Neural cell (in vitro differentiated cells): ENCODE results near the gene GNAI2. TPM values are rescaled to one million over a fixed set of nuclear protein-coding genes. Genes with fewer than 3 reads are reported as not detected.

Source experiments
- H2AFZ ChIP-seq: fragments of 200-600, 300-800 bp; sonication (generic), shearing (Covaris generic); 2 replicates; pipeline ENCODE4 v1.6.0; 2014; ENCODE audit warnings: low read depth, mild to moderate bottlenecking, antibody characterized with exemption, low read length, moderate library complexity
- H3F3A ChIP-seq: fragments of 200-600 bp; shearing (Covaris generic); 2 replicates; pipeline ENCODE4 v1.6.1; 2016; ENCODE audit warnings: mild to moderate bottlenecking, moderate library complexity, mixed read lengths, antibody characterized with exemption, low read length; ENCODE audit not compliant: insufficient read depth, poor library complexity, severe bottlenecking
- H3K27ac ChIP-seq: fragments of 200-600, 300-800 bp; sonication (generic), shearing (Covaris generic); 2 replicates; pipeline ENCODE4 v1.5.1; 2014; ENCODE audit warnings: mild to moderate bottlenecking, low read length, moderate library complexity
- H3K27me3 ChIP-seq: fragments of 300-800, 200-600 bp; sonication (generic), shearing (Covaris generic); 2 replicates; pipeline ENCODE4 v1.6.0; 2014; ENCODE audit warnings: mild to moderate bottlenecking, low read depth, low read length, moderate library complexity; ENCODE audit not compliant: insufficient read depth
- H3K36me3 ChIP-seq: fragments of 300-800, 200-600 bp; sonication (generic), shearing (Covaris generic); 2 replicates; pipeline ENCODE4 v1.5.1; 2014; ENCODE audit warnings: mild to moderate bottlenecking, antibody characterized with exemption, low read length, moderate library complexity; ENCODE audit not compliant: insufficient read depth
- H3K4me2 ChIP-seq: fragments of 300-800, 200-600 bp; sonication (generic), shearing (Covaris generic); 2 replicates; pipeline ENCODE4 v1.6.0; 2014; ENCODE audit warnings: mild to moderate bottlenecking, low read length
- H3K4me3 ChIP-seq: fragments of 300-800, 200-600 bp; sonication (generic), shearing (Covaris generic); 2 replicates; pipeline ENCODE4 v1.5.1; 2014; ENCODE audit warnings: mild to moderate bottlenecking, low read length, moderate library complexity
- H3K79me2 ChIP-seq: fragments of 200-600 bp; shearing (Covaris generic); replicated peaks from 2 replicates; pipeline ENCODE4 v1.6.0; 2014; ENCODE audit warnings: mild to moderate bottlenecking, low read length, moderate library complexity; ENCODE audit not compliant: insufficient read depth
- H3K9ac ChIP-seq: fragments of 300-800, 200-600 bp; sonication (generic), shearing (Covaris generic); 2 replicates; pipeline ENCODE4 v1.6.1; 2016; ENCODE audit warnings: mild to moderate bottlenecking, low read length, mixed read lengths
- H3K9me2 ChIP-seq: fragments of 200-600 bp; shearing (Covaris generic); 2 replicates; pipeline ENCODE4 v1.6.1; 2016; ENCODE audit warnings: mild to moderate bottlenecking, low read length, mixed read lengths; ENCODE audit not compliant: insufficient read depth
- H3K9me3 ChIP-seq: fragments of 200-600, 300-800 bp; sonication (generic), shearing (Covaris generic); 2 replicates; pipeline ENCODE4 v1.6.1; 2016; ENCODE audit warnings: mild to moderate bottlenecking, mixed run types, low read length, moderate library complexity, mixed read lengths
- H4K20me1 ChIP-seq: fragments of 200-600 bp; shearing (Covaris generic); 2 replicates; pipeline ENCODE4 v1.6.1; 2016; ENCODE audit warnings: mild to moderate bottlenecking, mixed run types; ENCODE audit not compliant: insufficient read depth
- EP300 ChIP-seq: fragments of 450-650 bp; conservative IDR thresholded peaks from 2 replicates; pipeline ENCODE4 v1.6.1; 2014; ENCODE audit warnings: antibody characterized with exemption, mild to moderate bottlenecking, moderate library complexity; ENCODE audit not compliant: poor library complexity, severe bottlenecking
- EZH2 ChIP-seq: fragments of 200-600, 300-800 bp; shearing (Covaris generic), sonication (generic); IDR thresholded peaks from 2 replicates; pipeline ENCODE4 v1.6.1; 2014; ENCODE audit warnings: antibody characterized with exemption, low read length, borderline replicate concordance, mild to moderate bottlenecking; ENCODE audit not compliant: insufficient read depth, poor library complexity, severe bottlenecking
- MXI1 ChIP-seq: fragments of 450-650 bp; conservative IDR thresholded peaks from 2 replicates; pipeline ENCODE4 v1.6.1; 2014; ENCODE audit warnings: antibody characterized with exemption, mild to moderate bottlenecking; ENCODE audit not compliant: poor library complexity, severe bottlenecking
- POLR2AphosphoS5 ChIP-seq: IDR thresholded peaks from 2 replicates; pipeline ENCODE4 v1.6.1; 2012
- RAD21 ChIP-seq: fragments of 450-650 bp; conservative IDR thresholded peaks from 2 replicates; pipeline ENCODE4 v1.6.1; 2014; ENCODE audit warnings: antibody characterized with exemption, mild to moderate bottlenecking, moderate library complexity
- REST ChIP-seq: IDR thresholded peaks from 2 replicates; pipeline ENCODE4 v1.6.1; 2012; ENCODE audit warnings: borderline replicate concordance
- SMC3 ChIP-seq: fragments of 450-650 bp; conservative IDR thresholded peaks from 2 replicates; pipeline ENCODE4 v1.6.1; 2014; ENCODE audit warnings: antibody characterized with exemption, mild to moderate bottlenecking, moderate library complexity; ENCODE audit not compliant: poor library complexity
- TAF1 ChIP-seq: IDR thresholded peaks from 2 replicates; pipeline ENCODE4 v1.6.1; 2012; ENCODE audit warnings: low read depth
- polyA plus RNA-seq: library from polyadenylated mRNA; depleted of rRNA; stranded (reverse); fragments of >200 nt; gene quantifications from 2 replicates; pipeline ENCODE4 v1.2.3, GENCODE V29; 2014
- TF ChIP-seq, protein P1 (sequence below): fragments of 450-650 bp; IDR thresholded peaks from 2 replicates; pipeline ENCODE4 v1.5.1; 2014; ENCODE audit warnings: antibody characterized with exemption, mild to moderate bottlenecking, moderate library complexity; ENCODE audit not compliant: poor library complexity, severe bottlenecking

The GNAI2 gene
- polyA plus RNA-seq, 1 donor from 2014 or later = 101 TPM

GRCh38 chr3:50294089-50294488 lies 58.1 kb downstream of the GNAI2 start:
- H3K9ac ChIP-seq = no peak overlapping the region
- TF ChIP-seq, protein P1, sequence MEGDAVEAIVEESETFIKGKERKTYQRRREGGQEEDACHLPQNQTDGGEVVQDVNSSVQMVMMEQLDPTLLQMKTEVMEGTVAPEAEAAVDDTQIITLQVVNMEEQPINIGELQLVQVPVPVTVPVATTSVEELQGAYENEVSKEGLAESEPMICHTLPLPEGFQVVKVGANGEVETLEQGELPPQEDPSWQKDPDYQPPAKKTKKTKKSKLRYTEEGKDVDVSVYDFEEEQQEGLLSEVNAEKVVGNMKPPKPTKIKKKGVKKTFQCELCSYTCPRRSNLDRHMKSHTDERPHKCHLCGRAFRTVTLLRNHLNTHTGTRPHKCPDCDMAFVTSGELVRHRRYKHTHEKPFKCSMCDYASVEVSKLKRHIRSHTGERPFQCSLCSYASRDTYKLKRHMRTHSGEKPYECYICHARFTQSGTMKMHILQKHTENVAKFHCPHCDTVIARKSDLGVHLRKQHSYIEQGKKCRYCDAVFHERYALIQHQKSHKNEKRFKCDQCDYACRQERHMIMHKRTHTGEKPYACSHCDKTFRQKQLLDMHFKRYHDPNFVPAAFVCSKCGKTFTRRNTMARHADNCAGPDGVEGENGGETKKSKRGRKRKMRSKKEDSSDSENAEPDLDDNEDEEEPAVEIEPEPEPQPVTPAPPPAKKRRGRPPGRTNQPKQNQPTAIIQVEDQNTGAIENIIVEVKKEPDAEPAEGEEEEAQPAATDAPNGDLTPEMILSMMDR = no peak
- no peak for TF ChIP-seq EZH2
- TF ChIP-seq MXI1 = no peak
- TF ChIP-seq EP300 = no peak
- no peak for TF ChIP-seq TAF1
- TF ChIP-seq SMC3 = no peak
- no peak for TF ChIP-seq RAD21
- no peak overlapping the region for H3K4me2 ChIP-seq
- H2AFZ ChIP-seq = no peak overlapping the region
- H3K36me3 ChIP-seq = no peaks in the 10 kb centered on the region
- no peak overlapping the region for H3K27ac ChIP-seq
- H3K4me3 ChIP-seq = no peak overlapping the region
- H3K79me2 ChIP-seq = peaks cover 6% of the 10 kb centered on the region
- H3F3A ChIP-seq = no peaks in the 10 kb centered on the region
- no peaks in the 10 kb centered on the region for H3K9me3 ChIP-seq
- H3K9me2 ChIP-seq = no peaks in the 10 kb centered on the region
- no peaks in the 10 kb centered on the region for H4K20me1 ChIP-seq
- H3K27me3 ChIP-seq = no peaks in the 10 kb centered on the region

DNA sequence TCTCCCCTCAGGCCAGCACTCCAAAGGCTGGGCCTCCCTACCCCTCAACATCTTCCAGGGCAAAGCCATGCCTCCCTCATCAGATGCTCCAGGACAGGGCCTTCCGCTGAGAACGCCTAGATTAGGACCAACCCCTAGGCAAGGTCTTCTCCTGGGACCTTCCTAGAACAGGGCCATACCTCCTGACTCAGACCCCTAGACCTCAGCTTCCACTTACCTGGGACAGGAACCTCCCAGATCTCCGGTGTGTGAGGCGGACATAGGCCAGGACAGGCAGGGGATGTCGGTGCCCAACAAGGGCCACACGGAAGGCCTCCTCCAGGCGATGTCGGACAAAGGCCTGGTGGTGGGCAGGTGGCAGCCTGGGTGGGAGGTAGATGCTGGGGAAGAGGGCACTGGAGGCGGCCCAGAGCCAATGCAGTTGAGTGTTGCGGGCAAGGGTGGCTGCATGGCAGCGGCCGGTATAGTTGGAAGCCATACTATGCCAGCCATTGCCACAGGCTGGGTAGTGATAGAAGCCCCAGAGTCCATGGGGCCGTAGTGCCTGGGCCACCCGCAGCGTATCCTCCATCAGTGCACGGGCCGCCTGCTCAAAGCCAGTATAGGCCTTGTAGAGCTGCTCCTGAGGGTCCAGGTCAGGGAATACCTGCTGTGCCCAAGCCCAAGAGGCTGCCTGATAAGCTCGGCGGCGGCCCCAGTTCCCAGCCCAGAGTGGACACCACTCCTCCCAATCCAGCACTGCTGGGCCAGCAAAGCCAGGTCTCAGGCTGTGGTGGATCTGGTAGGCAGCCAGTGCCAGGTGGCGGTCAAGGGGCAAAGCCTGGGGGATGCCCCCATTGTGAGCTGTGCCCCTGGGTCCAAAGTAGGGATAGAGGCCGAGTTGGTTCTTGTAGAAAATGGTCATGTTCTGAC lies 58.7 kb downstream of the GNAI2 start:
- H3K4me2 ChIP-seq = no peak overlapping the region
- TF ChIP-seq EP300 = no peak
- TF ChIP-seq TAF1 = no peak
- no peak for TF ChIP-seq REST
- TF ChIP-seq EZH2 = no peak
- TF ChIP-seq POLR2AphosphoS5 = no peak
- TF ChIP-seq, protein P1 = no peak
- TF ChIP-seq MXI1 = no peak
- TF ChIP-seq SMC3 = no peak
- TF ChIP-seq RAD21 = no peak
- H3F3A ChIP-seq = no peaks in the 10 kb centered on the region

More for the DNA sequence above, 58.7 kb downstream of the GNAI2 start:
- Histone ChIP-seq H2AFZ (no peak overlapping the region), H3K36me3 (no peaks in the 10 kb centered on the region), H3K9me2 (no peaks in the 10 kb centered on the region), H3K27ac (no peak overlapping the region), H3K9ac (no peak overlapping the region), H3K27me3 (no peaks in the 10 kb centered on the region), H3K9me3 (no peaks in the 10 kb centered on the region), H3K4me3 (no peak overlapping the region), H3K79me2 (peaks cover 6% of the 10 kb centered on the region), H4K20me1 (no peaks in the 10 kb centered on the region)
